HG03060 (cell line): ENCODE data around the gene SIGLEC9.

Experiments
- ATAC-seq: cut with Tn5 transposase; IDR thresholded peaks from one replicate; pipeline ENCODE4 v1.9.1; 2021; ENCODE audit warnings: low read depth, moderate number of reproducible peaks; ENCODE audit not compliant: unreplicated experiment

The SIGLEC9 gene

DNA sequence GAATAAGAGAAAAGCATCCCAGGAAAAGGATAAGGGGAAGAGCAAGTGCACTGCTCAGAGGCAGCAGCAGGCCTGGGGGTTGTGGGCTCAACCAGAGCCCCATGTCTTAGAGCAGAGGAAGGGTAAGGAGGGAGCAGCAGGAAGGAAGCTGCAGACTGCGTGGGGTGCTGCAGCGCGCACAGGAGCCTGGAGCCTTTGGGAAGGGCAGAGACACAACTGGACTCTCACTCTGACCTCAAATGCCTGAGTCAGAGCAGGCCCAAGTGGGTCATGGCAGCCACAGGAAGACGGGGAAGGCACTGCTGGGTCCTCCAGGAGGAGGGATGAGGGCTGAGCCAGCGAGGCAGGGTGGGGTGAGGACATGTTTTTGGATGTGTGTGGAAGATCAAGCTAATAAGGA, 49.0 kb downstream of the SIGLEC9 start:
- no peak for ATAC-seq

DNA sequence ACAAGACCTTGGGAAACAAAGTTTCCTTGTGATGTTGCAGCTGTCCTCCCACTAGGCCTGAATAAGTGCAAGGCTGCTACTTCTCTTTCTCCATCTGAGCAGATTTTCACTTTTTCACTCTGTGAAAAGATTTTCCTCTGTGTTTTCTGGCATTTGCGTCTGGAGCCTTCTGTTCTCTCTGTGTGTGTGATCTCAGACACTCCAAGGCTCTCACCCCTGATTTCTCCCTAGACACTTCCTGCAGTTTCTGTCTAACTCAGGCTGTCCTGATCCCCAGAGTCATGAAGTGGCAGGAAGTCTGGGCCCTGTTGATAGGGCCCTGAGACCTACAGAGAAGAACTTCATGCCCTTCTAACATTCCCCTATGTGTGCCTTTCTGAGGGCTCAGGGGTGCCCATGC, 54.5 kb downstream of the SIGLEC9 start:
- no peak for ATAC-seq
